ENCODE measurements around the gene NCAPG2.

- TF ChIP-seq POLR2A (IDR thresholded peaks at IDR 0.05) = no peak
- no peak for TF ChIP-seq CTCF (IDR thresholded peaks at IDR 0.05)
- TF ChIP-seq POLR2AphosphoS5 (IDR thresholded peaks at IDR 0.05) = no peak
These were observed 47.1 kb upstream of the NCAPG2 start for GRCh38 chr7:158751751-158752150.

All from transverse colon (tissue), 4 donors.